ENCODE data around the gene SMNDC1.

Gene SMNDC1

DNA sequence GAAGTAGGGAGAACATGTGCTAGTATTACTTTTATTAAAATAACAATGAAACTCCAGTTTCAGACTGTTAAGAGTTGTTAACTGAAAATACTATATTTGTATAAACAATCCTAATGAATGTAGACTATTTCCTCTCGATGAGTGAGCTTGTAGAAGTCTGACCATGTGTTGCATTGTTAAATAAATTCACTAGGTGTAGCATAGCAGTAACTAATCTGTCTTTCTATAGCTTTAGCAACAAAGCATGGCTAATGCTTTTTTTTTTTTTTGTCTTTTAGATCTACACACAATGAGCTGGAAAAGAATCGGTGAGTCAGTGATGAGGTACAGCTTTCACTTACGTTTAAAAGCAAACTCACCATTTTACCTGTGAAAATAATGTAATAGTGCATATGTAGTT is 60.2 kb downstream of the SMNDC1 start:
- TF ChIP-seq, protein P1, sequence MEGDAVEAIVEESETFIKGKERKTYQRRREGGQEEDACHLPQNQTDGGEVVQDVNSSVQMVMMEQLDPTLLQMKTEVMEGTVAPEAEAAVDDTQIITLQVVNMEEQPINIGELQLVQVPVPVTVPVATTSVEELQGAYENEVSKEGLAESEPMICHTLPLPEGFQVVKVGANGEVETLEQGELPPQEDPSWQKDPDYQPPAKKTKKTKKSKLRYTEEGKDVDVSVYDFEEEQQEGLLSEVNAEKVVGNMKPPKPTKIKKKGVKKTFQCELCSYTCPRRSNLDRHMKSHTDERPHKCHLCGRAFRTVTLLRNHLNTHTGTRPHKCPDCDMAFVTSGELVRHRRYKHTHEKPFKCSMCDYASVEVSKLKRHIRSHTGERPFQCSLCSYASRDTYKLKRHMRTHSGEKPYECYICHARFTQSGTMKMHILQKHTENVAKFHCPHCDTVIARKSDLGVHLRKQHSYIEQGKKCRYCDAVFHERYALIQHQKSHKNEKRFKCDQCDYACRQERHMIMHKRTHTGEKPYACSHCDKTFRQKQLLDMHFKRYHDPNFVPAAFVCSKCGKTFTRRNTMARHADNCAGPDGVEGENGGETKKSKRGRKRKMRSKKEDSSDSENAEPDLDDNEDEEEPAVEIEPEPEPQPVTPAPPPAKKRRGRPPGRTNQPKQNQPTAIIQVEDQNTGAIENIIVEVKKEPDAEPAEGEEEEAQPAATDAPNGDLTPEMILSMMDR (IDR thresholded peaks at IDR 0.05; ENCODE audit: low read depth, low read length) = no peak
- no peak for DNase-seq (ENCODE audit: extremely low read depth, low read depth)

- DNase-seq (ENCODE audit: extremely low read depth, low read depth) = no peak
- TF ChIP-seq, protein P1 (IDR thresholded peaks at IDR 0.05; ENCODE audit: low read depth, low read length) = no peak
Measured at GRCh38 chr10:110242511-110242910, 62.2 kb downstream of the SMNDC1 start.

- TF ChIP-seq, protein P1 (IDR thresholded peaks at IDR 0.05; ENCODE audit: low read depth, low read length) = no peak
- no peak for DNase-seq (ENCODE audit: extremely low read depth, low read depth)
Measured at GRCh38 chr10:110241841-110242240, 62.9 kb downstream of the SMNDC1 start.

- TF ChIP-seq, protein P1 (IDR thresholded peaks at IDR 0.05; ENCODE audit: low read depth, low read length) = no peak
Measured at GRCh38 chr10:110241407-110241806, 63.3 kb downstream of the SMNDC1 start.

More at GRCh38 chr10:110241407-110241806, 63.3 kb downstream of the SMNDC1 start:
- no peak for DNase-seq (ENCODE audit: extremely low read depth, low read depth)

Measured in AG09319 (cell line).